Measurements from ENCODE around the gene HMGB1.

The HMGB1 gene

GRCh38 chr13:30502237-30502636, 36.5 kb upstream of the HMGB1 start:
- Histone ChIP-seq H3K9me3 (no peaks in the 10 kb centered on the region), H3K4me1 (no peaks in the 10 kb centered on the region), H3K4me3 (no peak overlapping the region), H3K27me3 (no peaks in the 10 kb centered on the region), H3K27ac (no peak overlapping the region), H3K36me3 (no peaks in the 10 kb centered on the region)
- TF ChIP-seq CTCF (IDR thresholded peaks at IDR 0.05) = no peak
- DNase-seq = no peak
- intact Hi-C loops (cut with DNase I; ENCODE audit: low total_unique reads) = no loop called here

- Histone ChIP-seq H3K4me1 (no peaks in the 10 kb centered on the region), H3K36me3 (no peaks in the 10 kb centered on the region), H3K27ac (no peak overlapping the region), H3K9me3 (no peaks in the 10 kb centered on the region), H3K27me3 (no peaks in the 10 kb centered on the region), H3K4me3 (no peak overlapping the region)
- DNase-seq = no peak
- TF ChIP-seq CTCF (IDR thresholded peaks at IDR 0.05) = no peak
- intact Hi-C loops (cut with DNase I; ENCODE audit: low total_unique reads) = loop anchor here (10.0 kb wide), 1 partner anchor 1325 kb away; no protein-coding TSS in a partner anchor
Measured at GRCh38 chr13:30499338-30499737, 33.6 kb upstream of the HMGB1 start.

GRCh38 chr13:30496147-30496546, 30.4 kb upstream of the HMGB1 start:
- no peak overlapping the region for H3K27ac ChIP-seq
- no peaks in the 10 kb centered on the region for H3K27me3 ChIP-seq
- intact Hi-C loops (cut with DNase I; ENCODE audit: low total_unique reads) = loop anchor here (10.0 kb wide), 1 partner anchor 1321 kb away; no protein-coding TSS in a partner anchor
- no peaks in the 10 kb centered on the region for H3K36me3 ChIP-seq
- H3K4me3 ChIP-seq = no peak overlapping the region
- no peaks in the 10 kb centered on the region for H3K9me3 ChIP-seq
- DNase-seq = no peak
- no peaks in the 10 kb centered on the region for H3K4me1 ChIP-seq
- TF ChIP-seq CTCF (IDR thresholded peaks at IDR 0.05) = no peak

- no peaks in the 10 kb centered on the region for H3K36me3 ChIP-seq
- intact Hi-C loops (cut with DNase I; ENCODE audit: low total_unique reads) = loop anchor here (10.0 kb wide), 1 partner anchor 1321 kb away; no protein-coding TSS in a partner anchor
Measured at GRCh38 chr13:30495746-30496145, 30.0 kb upstream of the HMGB1 start.

GRCh38 chr13:30493658-30494381, 28.1 kb upstream of the HMGB1 start:
- DNase-seq = no peak
- intact Hi-C loops (cut with DNase I; ENCODE audit: low total_unique reads) = loop anchor here (10.0 kb wide), 1 partner anchor 1319 kb away; no protein-coding TSS in a partner anchor
- Histone ChIP-seq H3K4me1 (no peaks in the 10 kb centered on the region), H3K27me3 (no peaks in the 10 kb centered on the region), H3K36me3 (no peaks in the 10 kb centered on the region), H3K4me3 (no peak overlapping the region), H3K9me3 (no peaks in the 10 kb centered on the region), H3K27ac (no peak overlapping the region)
- TF ChIP-seq CTCF (IDR thresholded peaks at IDR 0.05) = no peak

More at GRCh38 chr13:30495746-30496145, 30.0 kb upstream of the HMGB1 start:
- no peaks in the 10 kb centered on the region for H3K4me1 ChIP-seq
- H3K4me3 ChIP-seq = no peak overlapping the region
- no peaks in the 10 kb centered on the region for H3K27me3 ChIP-seq
- no peak for DNase-seq
- H3K27ac ChIP-seq = no peak overlapping the region
- no peaks in the 10 kb centered on the region for H3K9me3 ChIP-seq
- TF ChIP-seq CTCF (IDR thresholded peaks at IDR 0.05) = no peak
